Thoracic aorta (tissue), 2 donors: Measurements from ENCODE around the gene BAG3. TPM values are rescaled to one million over a fixed set of nuclear protein-coding genes. Genes with fewer than 3 reads are reported as not detected.

ENCODE experiments used
- ATAC-seq: fragments of 150-250 bp; one replicate; pipeline ENCODE4 v1.8.0; 2017; ENCODE audit warnings: low read depth; ENCODE audit not compliant: insufficient number of reproducible peaks, low FRiP score
- DNase-seq: peaks from one replicate; pipeline ENCODE4 v3.0.0-alpha.2; 2020; ENCODE audit warnings: low spot score
- H3K27ac ChIP-seq, 2 donors: fragments of 200-600 bp; sonication (generic); 1 replicate in 1 of 2; 2 replicates in 1 of 2; pipeline ENCODE4 v1.5.1; 2016; ENCODE audit warnings: mild to moderate bottlenecking in 2 of 2, moderate library complexity in 2 of 2
- H3K27me3 ChIP-seq: fragments of 200-600 bp; sonication (generic); replicated peaks from 2 replicates; pipeline ENCODE4 v1.6.0; 2016; ENCODE audit warnings: mild to moderate bottlenecking; ENCODE audit not compliant: insufficient read depth
- H3K36me3 ChIP-seq: fragments of 200-600 bp; sonication (generic); one replicate; pipeline ENCODE4 v1.5.1; 2016
- H3K4me1 ChIP-seq, 2 donors: fragments of 200-600 bp; sonication (generic); 1 replicate in 1 of 2; 2 replicates in 1 of 2; pipeline versions ENCODE4 v1.5.1 to v1.6.0; 2016; ENCODE audit warnings: low read depth in 2 of 2, mild to moderate bottlenecking in 1 of 2; ENCODE audit not compliant: control insufficient read depth in 1 of 2
- H3K4me3 ChIP-seq: fragments of 200-600 bp; sonication (generic); 2 replicates; pipeline ENCODE4 v1.5.1; 2016; ENCODE audit warnings: mild to moderate bottlenecking
- H3K9me3 ChIP-seq: fragments of 200-600 bp; sonication (generic); 2 replicates; pipeline ENCODE4 v1.5.1; 2016
- CTCF ChIP-seq: fragments of 200-600 bp; sonication (generic); IDR thresholded peaks from one replicate; pipeline ENCODE4 v1.5.1; 2019; ENCODE audit warnings: antibody characterized with exemption
- total RNA-seq, 2 donors: library from RNA; depleted of rRNA; stranded (reverse); fragments of >200 nt; gene quantifications; one replicate each; pipeline versions ENCODE4 v1.1.0 to v1.2.3, GENCODE V29; 2016

BAG3 gene
- total RNA-seq, 2 donors from 2014 or later = 48.9 to 87.6 TPM

DNA sequence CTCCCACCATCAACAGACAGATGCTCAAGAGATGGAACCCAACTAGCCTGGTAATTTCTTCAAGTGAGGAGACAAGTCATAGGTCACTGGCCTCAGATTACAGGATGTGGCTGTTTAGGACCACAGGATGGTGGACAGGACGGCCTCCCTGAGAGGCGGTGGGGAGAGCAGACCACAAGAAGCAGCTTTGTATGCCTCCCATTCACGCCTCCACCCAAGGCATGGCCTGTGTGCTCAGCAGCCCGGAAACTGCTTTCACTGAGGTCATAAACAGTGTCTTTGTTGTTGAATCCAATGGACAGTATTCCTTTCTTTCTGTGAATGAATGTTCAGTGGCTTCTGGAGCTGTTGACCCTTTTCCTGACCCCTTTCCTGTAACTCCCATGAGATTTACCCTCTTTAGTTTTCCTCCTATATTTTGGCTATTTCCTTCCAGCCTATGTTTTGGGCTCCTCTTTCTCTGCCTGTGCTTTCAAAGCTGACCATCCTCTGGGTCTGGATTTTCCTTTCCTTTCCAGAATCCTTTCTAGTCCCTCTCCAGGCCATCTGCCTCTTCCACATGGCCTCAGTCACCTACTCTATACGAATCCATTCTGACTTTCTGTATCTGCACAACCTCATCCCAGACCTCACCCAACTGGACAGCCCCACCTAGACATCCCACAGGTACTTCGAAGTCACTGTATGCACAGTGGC, 42.2 kb downstream of the BAG3 start:
- DNase-seq = no peak
- no peaks in the 10 kb centered on the region for H3K27me3 ChIP-seq
- no peaks in the 10 kb centered on the region for H3K4me1 ChIP-seq
- ATAC-seq = no peak
- no peak overlapping the region for H3K27ac ChIP-seq
- H3K36me3 ChIP-seq = no peaks in the 10 kb centered on the region
- H3K4me3 ChIP-seq = no peak overlapping the region
- no peak for TF ChIP-seq CTCF
- H3K9me3 ChIP-seq = no peaks in the 10 kb centered on the region

- TF ChIP-seq CTCF = no peak
- Histone ChIP-seq H3K9me3 (no peaks in the 10 kb centered on the region), H3K27ac (no peak overlapping the region)
These were observed 43.4 kb downstream of the BAG3 start for GRCh38 chr10:119694608-119695007.

DNA sequence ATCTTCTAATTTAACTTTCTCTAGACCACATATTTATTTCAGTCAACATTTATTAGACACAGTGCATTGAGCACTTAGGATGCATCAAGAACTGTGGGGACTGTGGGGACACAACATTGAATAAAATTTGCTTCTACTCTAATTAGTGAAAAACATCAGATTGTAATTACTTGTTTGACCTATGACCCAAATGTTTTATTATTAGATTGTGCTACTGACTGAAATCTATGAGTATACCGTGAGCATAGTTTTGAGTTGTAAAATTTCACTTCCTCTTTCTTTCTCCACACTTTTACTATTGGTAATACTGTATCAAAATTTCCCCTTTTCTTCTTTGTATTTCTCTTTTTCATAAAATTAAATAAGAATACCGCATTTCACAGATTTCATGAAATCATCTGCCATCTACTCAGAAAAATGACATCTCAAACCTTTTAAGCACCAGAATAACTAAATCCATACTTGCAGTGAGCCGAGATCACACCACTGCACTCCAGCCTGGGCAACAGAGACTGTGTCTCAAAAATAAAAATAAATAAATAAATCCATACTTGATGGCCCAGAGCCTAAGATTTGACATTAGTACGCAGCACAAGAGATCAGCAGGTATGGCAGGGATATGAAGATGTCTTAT, 49.3 kb downstream of the BAG3 start:
- DNase-seq (no peak), ATAC-seq (no peak)
- TF ChIP-seq CTCF = no peak
- Histone ChIP-seq H3K4me1 (peaks cover under 1 to 5% of the 10 kb centered on the region in 2 donors), H3K4me3 (no peak overlapping the region), H3K27ac (no peak overlapping the region), H3K27me3 (no peaks in the 10 kb centered on the region), H3K36me3 (no peaks in the 10 kb centered on the region), H3K9me3 (no peaks in the 10 kb centered on the region)

More at GRCh38 chr10:119694608-119695007, 43.4 kb downstream of the BAG3 start:
- H3K36me3 ChIP-seq = no peaks in the 10 kb centered on the region
- no peak for ATAC-seq
- DNase-seq = no peak
- no peaks in the 10 kb centered on the region for H3K4me1 ChIP-seq
- no peak overlapping the region for H3K4me3 ChIP-seq
- H3K27me3 ChIP-seq = no peaks in the 10 kb centered on the region

DNA sequence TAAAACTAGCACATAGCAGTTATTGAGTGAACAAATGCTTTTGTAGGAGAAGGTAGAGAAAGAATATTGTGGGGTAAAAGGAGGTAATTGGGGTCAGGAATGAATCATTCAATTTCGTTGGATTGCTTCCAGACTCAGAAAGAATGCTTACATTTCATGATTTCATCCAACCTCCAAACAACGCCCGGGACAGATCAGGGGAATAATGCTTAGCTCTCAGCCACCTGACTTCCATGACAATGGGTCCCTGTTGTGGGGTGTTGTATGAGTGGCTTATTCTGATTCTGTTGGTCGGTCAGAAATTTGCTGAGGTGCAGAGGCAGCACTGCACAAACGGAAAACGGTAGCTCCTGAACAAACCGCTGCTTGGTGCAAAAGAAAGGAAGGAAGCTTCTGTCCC, 50.7 kb downstream of the BAG3 start:
- Histone ChIP-seq H3K9me3 (no peaks in the 10 kb centered on the region), H3K36me3 (no peaks in the 10 kb centered on the region), H3K4me3 (no peak overlapping the region), H3K27ac (no peak overlapping the region), H3K4me1 (peaks cover 2 to 9% of the 10 kb centered on the region in 2 donors), H3K27me3 (no peaks in the 10 kb centered on the region)
- no peak for TF ChIP-seq CTCF
- DNase-seq = no peak
- ATAC-seq = no peak

GRCh38 chr10:119702583-119702982, 51.4 kb downstream of the BAG3 start:
- H3K4me3 ChIP-seq = no peak overlapping the region
- no peaks in the 10 kb centered on the region for H3K36me3 ChIP-seq
- H3K27me3 ChIP-seq = no peaks in the 10 kb centered on the region
- H3K4me1 ChIP-seq = peaks cover 2 to 9% of the 10 kb centered on the region in 2 donors
- ATAC-seq (no peak), DNase-seq (no peak)
- no peaks in the 10 kb centered on the region for H3K9me3 ChIP-seq
- no peak for TF ChIP-seq CTCF
- H3K27ac ChIP-seq = no peak overlapping the region
